ENCODE measurements around the gene GUCA2A. TPM values are rescaled to one million over a fixed set of nuclear protein-coding genes. Genes with fewer than 3 reads are reported as not detected.

GUCA2A gene
- total and polyA plus RNA-seq, 2 of the 13 experiments (the other 11 are each of a cell fraction or from before 2014, with no cell fraction given): not detected

DNA sequence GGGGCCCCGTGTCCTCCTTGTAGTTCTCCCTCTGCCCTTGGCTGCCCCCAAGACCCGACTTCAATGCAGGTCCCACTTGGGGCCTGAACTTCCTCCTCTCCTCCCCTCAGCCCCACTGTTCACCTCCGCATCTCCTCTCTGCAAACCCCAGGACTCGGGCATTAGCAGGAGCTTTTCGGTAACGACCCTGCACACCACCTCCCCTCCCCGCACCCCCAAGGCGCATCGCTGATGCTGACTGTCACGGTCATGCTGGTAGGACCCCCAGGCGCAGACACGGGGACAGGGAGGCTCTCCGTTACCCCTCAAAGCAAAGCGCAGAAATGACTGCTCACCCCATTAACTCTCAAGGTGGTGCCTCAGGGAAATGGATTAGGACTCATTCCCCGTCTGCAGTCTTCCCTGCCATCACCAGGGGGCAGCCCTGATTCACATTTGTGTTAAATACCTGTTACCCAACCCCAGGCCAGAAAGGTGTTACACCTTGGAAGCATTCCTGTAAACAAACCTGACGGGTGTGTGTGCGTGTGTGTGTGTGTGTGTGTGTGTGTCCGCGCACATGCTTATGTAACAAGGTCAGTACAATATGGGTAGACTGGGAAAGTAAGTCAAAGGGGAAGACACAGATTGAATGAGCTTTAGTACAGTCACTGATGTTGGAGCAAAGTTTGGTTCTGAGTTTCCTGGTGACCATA, 17.8 kb downstream of the GUCA2A start (continued):
- TF ChIP-seq ZBTB34 (CRISPR knock-in tag; IDR thresholded peaks at IDR 0.05) (no peak), FOSL1 (CRISPR knock-in tag; IDR thresholded peaks at IDR 0.05; ENCODE audit: borderline replicate concordance) (no peak), PCBP2 (optimal IDR thresholded peaks at IDR 0.05; ENCODE audit: low read depth, low read length, poor library complexity, severe bottlenecking) (no peak), SKI (IDR thresholded peaks at IDR 0.05; ENCODE audit: partially characterized antibody) (no peak), ETV5 (CRISPR knock-in tag; IDR thresholded peaks at IDR 0.05; ENCODE audit: borderline replicate concordance) (no peak), ZMYM3 (CRISPR knock-in tag; IDR thresholded peaks at IDR 0.05) (no peak), KLF12 (CRISPR knock-in tag; IDR thresholded peaks at IDR 0.05; ENCODE audit: borderline replicate concordance) (no peak), SALL1 (CRISPR knock-in tag; IDR thresholded peaks at IDR 0.05) (peak; percentile 50; the same call in 1 of the 2 replicates), ZFAT (CRISPR knock-in tag; conservative IDR thresholded peaks at IDR 0.05) (no peak), ZNF672 (CRISPR knock-in tag; IDR thresholded peaks at IDR 0.05) (no peak), NFKBIZ (CRISPR knock-in tag; IDR thresholded peaks at IDR 0.05) (no peak), GATAD2A (CRISPR knock-in tag; IDR thresholded peaks at IDR 0.05) (peak; percentile 48; the same call in 1 of the 2 replicates), ZNF781 (CRISPR knock-in tag; IDR thresholded peaks at IDR 0.05; ENCODE audit: borderline replicate concordance, not compliant biosample characterization) (no peak), ZFP90 (CRISPR knock-in tag; IDR thresholded peaks at IDR 0.05; ENCODE audit: borderline replicate concordance) (no peak), MAF1 (CRISPR knock-in tag; IDR thresholded peaks at IDR 0.05; ENCODE audit: borderline replicate concordance) (no peak), RXRB (CRISPR knock-in tag; IDR thresholded peaks at IDR 0.05; ENCODE audit: borderline replicate concordance) (peak; percentile 41; the same call in 1 of the 2 replicates), ZNF18 (CRISPR knock-in tag; IDR thresholded peaks at IDR 0.05; ENCODE audit: insufficient replicate concordance) (no peak), ZSCAN12 (CRISPR knock-in tag; IDR thresholded peaks at IDR 0.05) (no peak), SMARCC2 (IDR thresholded peaks at IDR 0.05) (no peak)
- TF ChIP-seq, protein P1, sequence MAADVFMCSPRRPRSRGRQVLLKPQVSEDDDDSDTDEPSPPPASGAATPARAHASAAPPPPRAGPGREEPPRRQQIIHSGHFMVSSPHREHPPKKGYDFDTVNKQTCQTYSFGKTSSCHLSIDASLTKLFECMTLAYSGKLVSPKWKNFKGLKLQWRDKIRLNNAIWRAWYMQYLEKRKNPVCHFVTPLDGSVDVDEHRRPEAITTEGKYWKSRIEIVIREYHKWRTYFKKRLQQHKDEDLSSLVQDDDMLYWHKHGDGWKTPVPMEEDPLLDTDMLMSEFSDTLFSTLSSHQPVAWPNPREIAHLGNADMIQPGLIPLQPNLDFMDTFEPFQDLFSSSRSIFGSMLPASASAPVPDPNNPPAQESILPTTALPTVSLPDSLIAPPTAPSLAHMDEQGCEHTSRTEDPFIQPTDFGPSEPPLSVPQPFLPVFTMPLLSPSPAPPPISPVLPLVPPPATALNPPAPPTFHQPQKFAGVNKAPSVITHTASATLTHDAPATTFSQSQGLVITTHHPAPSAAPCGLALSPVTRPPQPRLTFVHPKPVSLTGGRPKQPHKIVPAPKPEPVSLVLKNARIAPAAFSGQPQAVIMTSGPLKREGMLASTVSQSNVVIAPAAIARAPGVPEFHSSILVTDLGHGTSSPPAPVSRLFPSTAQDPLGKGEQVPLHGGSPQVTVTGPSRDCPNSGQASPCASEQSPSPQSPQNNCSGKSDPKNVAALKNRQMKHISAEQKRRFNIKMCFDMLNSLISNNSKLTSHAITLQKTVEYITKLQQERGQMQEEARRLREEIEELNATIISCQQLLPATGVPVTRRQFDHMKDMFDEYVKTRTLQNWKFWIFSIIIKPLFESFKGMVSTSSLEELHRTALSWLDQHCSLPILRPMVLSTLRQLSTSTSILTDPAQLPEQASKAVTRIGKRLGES (CRISPR knock-in tag; IDR thresholded peaks at IDR 0.05; ENCODE audit: borderline replicate concordance): no peak
- TF ChIP-seq, protein P2, sequence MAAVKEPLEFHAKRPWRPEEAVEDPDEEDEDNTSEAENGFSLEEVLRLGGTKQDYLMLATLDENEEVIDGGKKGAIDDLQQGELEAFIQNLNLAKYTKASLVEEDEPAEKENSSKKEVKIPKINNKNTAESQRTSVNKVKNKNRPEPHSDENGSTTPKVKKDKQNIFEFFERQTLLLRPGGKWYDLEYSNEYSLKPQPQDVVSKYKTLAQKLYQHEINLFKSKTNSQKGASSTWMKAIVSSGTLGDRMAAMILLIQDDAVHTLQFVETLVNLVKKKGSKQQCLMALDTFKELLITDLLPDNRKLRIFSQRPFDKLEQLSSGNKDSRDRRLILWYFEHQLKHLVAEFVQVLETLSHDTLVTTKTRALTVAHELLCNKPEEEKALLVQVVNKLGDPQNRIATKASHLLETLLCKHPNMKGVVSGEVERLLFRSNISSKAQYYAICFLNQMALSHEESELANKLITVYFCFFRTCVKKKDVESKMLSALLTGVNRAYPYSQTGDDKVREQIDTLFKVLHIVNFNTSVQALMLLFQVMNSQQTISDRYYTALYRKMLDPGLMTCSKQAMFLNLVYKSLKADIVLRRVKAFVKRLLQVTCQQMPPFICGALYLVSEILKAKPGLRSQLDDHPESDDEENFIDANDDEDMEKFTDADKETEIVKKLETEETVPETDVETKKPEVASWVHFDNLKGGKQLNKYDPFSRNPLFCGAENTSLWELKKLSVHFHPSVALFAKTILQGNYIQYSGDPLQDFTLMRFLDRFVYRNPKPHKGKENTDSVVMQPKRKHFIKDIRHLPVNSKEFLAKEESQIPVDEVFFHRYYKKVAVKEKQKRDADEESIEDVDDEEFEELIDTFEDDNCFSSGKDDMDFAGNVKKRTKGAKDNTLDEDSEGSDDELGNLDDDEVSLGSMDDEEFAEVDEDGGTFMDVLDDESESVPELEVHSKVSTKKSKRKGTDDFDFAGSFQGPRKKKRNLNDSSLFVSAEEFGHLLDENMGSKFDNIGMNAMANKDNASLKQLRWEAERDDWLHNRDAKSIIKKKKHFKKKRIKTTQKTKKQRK (IDR thresholded peaks at IDR 0.05; ENCODE audit: low read length): no peak

Data from HepG2 (cell line).